Measurements from ENCODE around the gene THSD4. TPM values are rescaled to one million over a fixed set of nuclear protein-coding genes. Genes with fewer than 3 reads are reported as not detected.
A peak's percentile ranks its signal among the peaks of the same experiment; 100 is the strongest.

Gene THSD4
- total and polyA plus RNA-seq, 2 donors = 23.9 to 75.1 TPM

DNA sequence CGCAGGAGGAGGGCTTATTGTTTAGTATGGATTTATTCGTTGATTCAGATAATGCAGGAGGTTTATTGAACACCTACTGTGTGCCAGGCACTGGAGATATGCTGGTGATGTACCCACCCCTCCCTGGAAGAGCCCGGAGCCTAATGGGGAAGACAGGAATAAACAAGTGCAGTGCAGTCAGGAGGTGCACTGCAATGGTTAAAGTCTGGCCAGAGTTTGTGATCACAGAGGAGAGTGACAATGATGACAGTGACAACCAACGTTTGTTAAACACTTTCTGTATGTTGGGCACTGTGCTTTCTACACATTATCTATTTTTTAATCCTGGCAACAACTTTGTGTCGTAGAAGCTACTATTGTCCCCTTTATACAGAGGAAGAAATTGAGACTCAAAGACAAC is 70.4 kb downstream of the THSD4 start:
- no peak for DNase-seq (ENCODE audit: extremely low spot score)
- H3K27ac ChIP-seq (ENCODE audit: low read depth) = no peak overlapping the region
- no peaks in the 10 kb centered on the region for H3K4me1 ChIP-seq (ENCODE audit: insufficient read depth)
- H3K4me3 ChIP-seq (ENCODE audit: low read depth, low read length) = no peak overlapping the region
- H3K36me3 ChIP-seq (ENCODE audit: insufficient read depth) = no peaks in the 10 kb centered on the region
- WGBS = 80% methylated on average over 5 of the region's 5 CpGs

- no peaks in the 10 kb centered on the region for H3K4me1 ChIP-seq (ENCODE audit: insufficient read depth)
- WGBS = 62% methylated on average over 3 of the region's 3 CpGs
- DNase-seq (ENCODE audit: extremely low spot score) = no peak
These were observed 71.0 kb downstream of the THSD4 start for GRCh38 chr15:71186267-71186666.

DNA sequence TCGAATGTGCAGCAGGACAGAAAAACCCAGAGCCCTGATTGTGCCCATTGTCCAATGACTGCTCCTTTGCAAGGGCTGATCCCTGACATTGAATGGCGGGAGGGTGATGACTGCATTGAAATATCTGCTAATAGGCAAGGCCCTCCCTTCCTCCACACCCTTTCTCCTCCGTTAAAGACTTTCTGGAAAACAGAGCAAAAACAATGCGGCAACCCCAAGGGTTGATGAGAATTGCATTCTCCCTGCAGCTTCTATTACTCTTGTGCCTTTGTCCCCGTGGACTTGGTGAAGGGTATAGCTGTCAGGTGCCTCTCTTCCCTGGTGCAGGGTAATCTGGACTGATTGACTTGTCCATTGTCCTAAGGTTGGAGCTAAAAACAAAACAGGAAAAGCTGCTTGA is 71.8 kb downstream of the THSD4 start:
- WGBS = 86% methylated on average over 5 of the region's 5 CpGs
- Histone ChIP-seq H3K4me3 (ENCODE audit: low read depth, low read length) (no peak overlapping the region), H3K27ac (ENCODE audit: low read depth) (no peak overlapping the region), H3K4me1 (ENCODE audit: insufficient read depth) (no peaks in the 10 kb centered on the region), H3K36me3 (ENCODE audit: insufficient read depth) (no peaks in the 10 kb centered on the region)
- no peak for DNase-seq (ENCODE audit: extremely low spot score)

More at GRCh38 chr15:71186267-71186666, 71.0 kb downstream of the THSD4 start:
- Histone ChIP-seq H3K27ac (ENCODE audit: low read depth) (no peak overlapping the region), H3K36me3 (ENCODE audit: insufficient read depth) (no peaks in the 10 kb centered on the region), H3K4me3 (ENCODE audit: low read depth, low read length) (no peak overlapping the region)

- Histone ChIP-seq H3K4me1 (ENCODE audit: insufficient read depth) (no peaks in the 10 kb centered on the region), H3K27ac (ENCODE audit: low read depth) (no peak overlapping the region), H3K4me3 (ENCODE audit: low read depth, low read length) (no peak overlapping the region), H3K36me3 (ENCODE audit: insufficient read depth) (no peaks in the 10 kb centered on the region)
- 93% methylated on average over 5 of the region's 5 CpGs for WGBS
- DNase-seq (ENCODE audit: extremely low spot score) = no peak
These were observed 72.3 kb downstream of the THSD4 start for GRCh38 chr15:71187526-71187925.

DNA sequence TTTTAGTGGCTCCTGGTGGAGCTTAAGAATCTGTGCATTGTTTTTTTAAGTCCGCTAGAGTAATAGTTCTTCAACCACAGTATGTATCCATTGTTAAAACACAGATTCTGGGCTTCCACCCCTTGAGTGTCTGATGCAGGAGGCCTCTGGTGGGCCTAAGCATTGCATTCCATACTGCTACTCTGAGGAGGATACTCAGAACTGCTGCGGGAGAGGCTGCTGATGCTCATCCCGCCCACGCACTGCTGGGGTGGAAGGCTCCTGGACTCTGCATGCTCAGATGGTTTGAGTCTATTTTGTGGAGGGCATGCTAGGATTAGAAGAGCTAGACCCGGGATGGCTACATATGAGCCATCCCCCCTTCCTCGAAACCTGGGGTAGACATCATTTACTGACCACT is 74.4 kb downstream of the THSD4 start:
- Histone ChIP-seq H3K4me3 (ENCODE audit: low read depth, low read length) (no peak overlapping the region), H3K36me3 (ENCODE audit: insufficient read depth) (no peaks in the 10 kb centered on the region), H3K27ac (ENCODE audit: low read depth) (no peak overlapping the region), H3K4me1 (ENCODE audit: insufficient read depth) (no peaks in the 10 kb centered on the region)
- 93% methylated on average over 6 of the region's 6 CpGs for WGBS
- DNase-seq (ENCODE audit: extremely low spot score) = no peak

GRCh38 chr15:71191296-71191695 is 76.0 kb downstream of the THSD4 start:
- Histone ChIP-seq H3K4me3 (ENCODE audit: low read depth, low read length) (no peak overlapping the region), H3K36me3 (ENCODE audit: insufficient read depth) (no peaks in the 10 kb centered on the region), H3K4me1 (ENCODE audit: insufficient read depth) (no peaks in the 10 kb centered on the region), H3K27ac (ENCODE audit: low read depth) (no peak overlapping the region)
- DNase-seq (ENCODE audit: extremely low spot score) = no peak
- 74% methylated on average over 4 of the region's 4 CpGs for WGBS

GRCh38 chr15:71192816-71193215 is 77.5 kb downstream of the THSD4 start:
- WGBS = 63% methylated on average over 7 of the region's 7 CpGs

DNA sequence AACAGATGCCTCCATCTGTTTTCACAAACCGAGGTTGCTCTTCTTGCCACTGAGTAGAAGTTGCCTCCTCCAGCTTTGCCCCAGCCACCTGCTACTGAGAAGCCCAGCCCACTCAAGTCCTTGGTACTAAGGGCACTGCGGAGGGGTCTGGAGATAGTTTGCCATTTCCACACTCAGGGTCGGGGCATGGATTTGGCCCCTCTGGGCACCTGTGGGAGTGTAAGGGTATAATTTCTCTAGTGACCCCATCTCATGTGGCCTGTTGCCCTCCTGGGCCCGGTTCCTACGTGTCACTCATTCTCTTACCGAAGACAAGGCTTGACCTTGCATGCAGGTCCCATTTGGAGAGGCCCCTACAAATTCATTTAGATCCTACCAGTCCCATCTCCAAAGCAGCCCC is 79.0 kb downstream of the THSD4 start:
- Histone ChIP-seq H3K4me1 (ENCODE audit: insufficient read depth) (no peaks in the 10 kb centered on the region), H3K36me3 (ENCODE audit: insufficient read depth) (no peaks in the 10 kb centered on the region), H3K27ac (ENCODE audit: low read depth) (no peak overlapping the region), H3K4me3 (ENCODE audit: low read depth, low read length) (no peak overlapping the region)
- no peak for DNase-seq (ENCODE audit: extremely low spot score)
- WGBS = 81% methylated on average over 6 of the region's 6 CpGs

More at GRCh38 chr15:71192816-71193215, 77.5 kb downstream of the THSD4 start:
- Histone ChIP-seq H3K27ac (ENCODE audit: low read depth) (no peak overlapping the region), H3K36me3 (ENCODE audit: insufficient read depth) (no peaks in the 10 kb centered on the region), H3K4me3 (ENCODE audit: low read depth, low read length) (no peak overlapping the region), H3K4me1 (ENCODE audit: insufficient read depth) (no peaks in the 10 kb centered on the region)
- no peak for DNase-seq (ENCODE audit: extremely low spot score)

GRCh38 chr15:71195242-71195641 is 80.0 kb downstream of the THSD4 start:
- Histone ChIP-seq H3K27ac (ENCODE audit: low read depth) (no peak overlapping the region), H3K36me3 (ENCODE audit: insufficient read depth) (no peaks in the 10 kb centered on the region), H3K4me1 (ENCODE audit: insufficient read depth) (no peaks in the 10 kb centered on the region), H3K4me3 (ENCODE audit: low read depth, low read length) (no peak overlapping the region)
- DNase-seq (ENCODE audit: extremely low spot score) = no peak
- 96% methylated on average over 1 of the region's 1 CpG for WGBS

DNA sequence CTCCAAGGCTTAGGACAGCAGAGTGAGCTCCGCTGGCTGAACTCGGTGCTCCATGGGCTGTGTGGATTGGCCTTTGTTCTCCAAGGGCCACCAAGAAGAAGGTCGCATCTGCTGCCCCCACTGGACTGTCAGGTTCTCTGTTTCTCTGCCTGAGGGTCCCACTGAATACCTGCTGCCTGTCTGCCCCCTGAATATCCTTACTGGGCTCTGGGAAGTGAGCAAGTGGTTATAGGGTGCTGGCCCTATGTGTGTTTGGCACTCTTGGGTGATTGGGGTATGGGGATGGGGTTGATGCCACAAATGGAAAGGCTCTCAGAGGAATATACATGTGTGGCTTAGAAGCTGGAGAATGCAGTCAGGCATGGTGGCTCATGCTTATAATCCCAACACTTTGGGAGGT is 82.3 kb downstream of the THSD4 start:
- Histone ChIP-seq H3K4me1 (ENCODE audit: insufficient read depth) (no peaks in the 10 kb centered on the region), H3K36me3 (ENCODE audit: insufficient read depth) (no peaks in the 10 kb centered on the region), H3K27ac (ENCODE audit: low read depth) (no peak overlapping the region), H3K4me3 (ENCODE audit: low read depth, low read length) (no peak overlapping the region)
- DNase-seq (ENCODE audit: extremely low spot score) = no peak
- 97% methylated on average over 3 of the region's 3 CpGs for WGBS

- no peak for DNase-seq (ENCODE audit: extremely low spot score)
- H3K4me1 ChIP-seq (ENCODE audit: insufficient read depth) = no peaks in the 10 kb centered on the region
- 70% methylated on average over 3 of the region's 3 CpGs for WGBS
- no peak overlapping the region for H3K27ac ChIP-seq (ENCODE audit: low read depth)
- H3K36me3 ChIP-seq (ENCODE audit: insufficient read depth) = no peaks in the 10 kb centered on the region
- no peak overlapping the region for H3K4me3 ChIP-seq (ENCODE audit: low read depth, low read length)
These were observed 83.6 kb downstream of the THSD4 start for GRCh38 chr15:71198846-71199245.

GRCh38 chr15:71199384-71200351 is 84.4 kb downstream of the THSD4 start:
- no peaks in the 10 kb centered on the region for H3K4me1 ChIP-seq (ENCODE audit: insufficient read depth)
- no peak overlapping the region for H3K4me3 ChIP-seq (ENCODE audit: low read depth, low read length)
- 73% methylated on average over 6 of the region's 6 CpGs for WGBS
- no peak overlapping the region for H3K27ac ChIP-seq (ENCODE audit: low read depth)
- DNase-seq (ENCODE audit: extremely low spot score) = no peak
- no peaks in the 10 kb centered on the region for H3K36me3 ChIP-seq (ENCODE audit: insufficient read depth)

DNA sequence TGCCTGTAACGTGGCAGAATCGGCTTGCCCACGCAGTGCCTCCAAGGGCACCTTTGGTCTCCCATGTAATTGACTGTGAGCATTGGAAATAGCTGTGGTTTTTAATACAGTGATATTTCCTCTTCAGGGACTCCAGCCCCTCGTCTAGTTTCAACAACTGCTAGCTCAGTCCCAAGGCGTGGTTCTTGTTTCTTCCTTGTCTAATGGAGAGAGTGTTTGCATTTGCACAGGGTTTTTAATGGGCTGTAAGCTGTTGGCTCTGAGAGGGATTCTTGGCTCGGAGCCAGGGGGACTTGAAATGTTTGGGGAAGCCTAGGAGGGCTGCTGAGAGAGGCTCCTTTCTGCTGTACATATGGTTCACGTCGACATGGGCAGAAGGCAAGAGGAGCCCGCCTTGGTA is 86.2 kb downstream of the THSD4 start:
- Histone ChIP-seq H3K27ac (ENCODE audit: low read depth) (no peak overlapping the region), H3K36me3 (ENCODE audit: insufficient read depth) (no peaks in the 10 kb centered on the region), H3K4me3 (ENCODE audit: low read depth, low read length) (no peak overlapping the region), H3K4me1 (ENCODE audit: insufficient read depth) (no peaks in the 10 kb centered on the region)
- peak; percentile 74 for DNase-seq (ENCODE audit: extremely low spot score)
- WGBS = 52% methylated on average over 9 of the region's 9 CpGs

- H3K36me3 ChIP-seq (ENCODE audit: insufficient read depth) = no peaks in the 10 kb centered on the region
- H3K4me3 ChIP-seq (ENCODE audit: low read depth, low read length) = no peak overlapping the region
- 93% methylated on average over 6 of the region's 6 CpGs for WGBS
- H3K27ac ChIP-seq (ENCODE audit: low read depth) = no peak overlapping the region
- H3K4me1 ChIP-seq (ENCODE audit: insufficient read depth) = no peaks in the 10 kb centered on the region
- no peak for DNase-seq (ENCODE audit: extremely low spot score)
These were observed 87.4 kb downstream of the THSD4 start for GRCh38 chr15:71202712-71203111.
